PC-9 (cell line): ENCODE results near the gene DNASE1L1.

Experiments
- CTCF ChIP-seq: fragments of 200-600 bp; sonication (generic); conservative IDR thresholded peaks from 2 replicates; pipeline ENCODE4 v1.6.1; 2017; ENCODE audit warnings: mixed run types, antibody characterized with exemption, mild to moderate bottlenecking, moderate library complexity
- EZH2 ChIP-seq: fragments of 200-600 bp; sonication (generic); IDR thresholded peaks from 2 replicates; pipeline ENCODE4 v1.8.0; 2017; ENCODE audit warnings: antibody characterized with exemption, low read depth

- TF ChIP-seq CTCF: no peak
- TF ChIP-seq EZH2: no peak
Observed at GRCh38 chrX:154430479-154430878, 21.4 kb upstream of the DNASE1L1 start.
